ENCODE results near the gene ERC2.

GRCh38 chr3:56409790-56410189, 58.5 kb downstream of the ERC2 start:
- TF ChIP-seq CTCF (conservative IDR thresholded peaks at IDR 0.05; ENCODE audit: low read length) (no peak), EZH2phosphoT487 (IDR thresholded peaks at IDR 0.05; ENCODE audit: borderline replicate concordance, low read depth, low read length) (no peak)

Measured in OCI-LY7 (cell line).